ENCODE data around the gene MICU1. TPM values are rescaled to one million over a fixed set of nuclear protein-coding genes. Genes with fewer than 3 reads are reported as not detected.

Gene MICU1
- polyA plus RNA-seq, 1 of the 3 experiments (the other 2 are of a cell fraction) = 24.6 TPM

GRCh38 chr10:72353028-72353964 lies 272.6 kb downstream of the MICU1 start:
- H3K79me2 ChIP-seq (ENCODE audit: insufficient read depth) = peaks cover 56% of the 10 kb centered on the region
- H3K9ac ChIP-seq = peak overlapping the region; percentile 98
- peak overlapping the region; percentile 94 for H3K4me2 ChIP-seq
- peak overlapping the region; percentile 39; the same call in 1 of the 2 replicates for H2AFZ ChIP-seq (ENCODE audit: low read depth)
- peaks cover 9 to 30% of the 10 kb centered on the region in 2 experiments for H3K36me3 ChIP-seq (replicated peaks in 1 of 2; ENCODE audit: control insufficient read depth in 1 of 2, insufficient read depth in 2 of 2, low read length in 1 of 2)
- peak; percentile 42 for DNase-seq
- TF ChIP-seq RAD21 (IDR thresholded peaks at IDR 0.05; ENCODE audit: low read length) (no peak), FOSL2 (IDR thresholded peaks at IDR 0.05; ENCODE audit: borderline replicate concordance, low read depth) (no peak), MAX (IDR thresholded peaks at IDR 0.05; ENCODE audit: low read depth) (0 out of 2 replicates have a peak, but pooled peaks have one; percentile 23), USF2 (IDR thresholded peaks at IDR 0.05; ENCODE audit: borderline replicate concordance, low read depth, low read length) (no peak; the same call in 1 of the 2 replicates), USF1 (IDR thresholded peaks at IDR 0.05; ENCODE audit: borderline replicate concordance, low read depth) (peak; percentile 81)
- H3K4me3 ChIP-seq (ENCODE audit: low read depth in 2 of 2, low read length in 1 of 2) = peak overlapping the region; percentile 86 to 99
- H3F3A ChIP-seq (replicated peaks; ENCODE audit: insufficient read depth) = peaks cover 3% of the 10 kb centered on the region
- ChIA-PET CTCF (interaction anchor here (0.9 to 9.9 kb wide), 5 partner anchors 10 to 457 kb away, joined by 3 to 86 read pairs (median 6); no protein-coding TSS in a partner anchor), POLR2A (interaction anchor here (0.5 to 1.6 kb wide), 4 partner anchors 9 to 307 kb away, joined by 3 to 5 read pairs (median 4); no protein-coding TSS in a partner anchor)
- peaks cover 9 to 15% of the 10 kb centered on the region in 2 experiments; a peak in 1 of 4 replicates for H3K4me1 ChIP-seq (ENCODE audit: control insufficient read depth in 1 of 2, insufficient read depth in 2 of 2, low read depth in 1 of 2, low read length in 1 of 2)
- no peaks in the 10 kb centered on the region for H3K9me2 ChIP-seq
- no peaks in the 10 kb centered on the region for H4K20me1 ChIP-seq (ENCODE audit: insufficient read depth)
- H3K9me3 ChIP-seq = no peaks in the 10 kb centered on the region
- no peaks in the 10 kb centered on the region for H3K27me3 ChIP-seq (ENCODE audit: insufficient read depth)
- WGBS (ENCODE audit: low lambda C conversion rate) = 48% methylated on average over 18 of the region's 18 CpGs
- peak overlapping the region; percentile 99 for H3K27ac ChIP-seq (ENCODE audit: low read depth in 2 of 2, low read length in 1 of 2)

GRCh38 chr10:72351479-72351878 lies 274.4 kb downstream of the MICU1 start:
- Histone ChIP-seq H3K27me3 (ENCODE audit: insufficient read depth) (no peaks in the 10 kb centered on the region), H3K9ac (no peak overlapping the region), H3K4me1 (ENCODE audit: control insufficient read depth in 1 of 2, insufficient read depth in 2 of 2, low read depth in 1 of 2, low read length in 1 of 2) (peaks cover 9 to 15% of the 10 kb centered on the region in 2 experiments; a peak in 1 of 4 replicates), H3K4me3 (ENCODE audit: low read depth in 2 of 2, low read length in 1 of 2) (no peak overlapping the region), H4K20me1 (ENCODE audit: insufficient read depth) (no peaks in the 10 kb centered on the region), H3K27ac (ENCODE audit: low read depth in 2 of 2, low read length in 1 of 2) (no peak overlapping the region), H3K4me2 (no peak overlapping the region), H3K36me3 (replicated peaks in 1 of 2; ENCODE audit: control insufficient read depth in 1 of 2, insufficient read depth in 2 of 2, low read length in 1 of 2) (peaks cover 14 to 30% of the 10 kb centered on the region in 2 experiments), H3F3A (replicated peaks; ENCODE audit: insufficient read depth) (peaks cover 2% of the 10 kb centered on the region), H3K79me2 (ENCODE audit: insufficient read depth) (peaks cover 73% of the 10 kb centered on the region), H3K9me3 (no peaks in the 10 kb centered on the region), H3K9me2 (no peaks in the 10 kb centered on the region), H2AFZ (ENCODE audit: low read depth) (no peak overlapping the region)
- TF ChIP-seq JUND (IDR thresholded peaks at IDR 0.05) = no peak
- DNase-seq = no peak
- POLR2A ChIA-PET = no interaction called here
- CTCF ChIA-PET = interaction anchor here (2.0 to 9.9 kb wide), 2 partner anchors 12 to 20 kb away, joined by 6 to 86 read pairs; no protein-coding TSS in a partner anchor
- WGBS (ENCODE audit: low lambda C conversion rate) = 94% methylated on average over 6 of the region's 6 CpGs
